A549 treated with RU486 at 1 μM for 4 hours (cell line): Measurements from ENCODE around the gene PASK. TPM values are rescaled to one million over a fixed set of nuclear protein-coding genes. Genes with fewer than 3 reads are reported as not detected.

ENCODE experiments used
- total RNA-seq: library from RNA; stranded (reverse); fragments of 200-300 nt; extraction: Qiagen RNA extraction; gene quantifications from 5 replicates; pipeline ENCODE4 v1.2.3, GENCODE V29; 2022; ENCODE audit warnings: low read depth

Gene PASK
- 6.3 to 8.6 TPM (median 6.9 TPM) in 5 replicates for total RNA-seq

DNA sequence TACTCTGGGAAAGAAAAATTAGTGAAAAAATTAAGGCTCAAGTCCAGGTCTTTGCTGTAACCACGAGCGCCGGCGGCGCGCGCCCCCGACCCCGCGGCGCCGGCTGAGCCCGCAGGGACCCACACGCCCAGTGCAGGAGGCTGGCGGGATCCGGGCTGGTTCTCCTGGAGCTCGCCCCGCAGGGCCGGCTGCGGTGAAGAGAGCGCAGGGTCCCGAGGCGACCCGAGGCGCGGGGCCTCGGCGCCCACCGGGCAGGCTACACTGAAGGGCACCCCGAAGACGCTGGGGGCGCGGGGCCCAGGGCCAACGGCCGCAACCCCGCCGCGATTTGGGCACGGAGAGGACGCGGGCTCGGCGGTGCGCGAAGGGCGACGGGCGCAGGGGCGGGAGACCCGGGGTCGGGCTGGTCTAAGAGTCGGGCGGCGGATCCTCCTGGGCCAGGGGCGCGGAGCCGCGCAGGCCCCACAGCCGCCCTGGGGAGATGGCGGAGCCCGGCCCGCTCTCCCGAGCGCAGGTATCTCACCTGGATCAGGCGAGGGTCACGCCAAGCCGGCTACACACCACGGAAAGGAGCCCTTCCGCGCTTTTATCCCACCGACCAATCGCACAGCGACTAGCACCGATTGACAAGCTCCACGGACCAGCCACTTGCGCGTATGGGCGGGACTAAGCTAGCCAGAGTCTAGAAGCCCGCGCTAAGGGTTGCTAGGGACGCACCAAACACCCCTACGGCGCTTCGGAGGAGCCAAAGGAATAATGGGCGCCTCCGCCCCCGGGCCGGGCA, at the start of gene PASK:
PASK (minus strand) TSS at position 582 of the 784 bp plus-strand sequence. CDS start 6,440 bp downstream, outside the sequence.

DNA sequence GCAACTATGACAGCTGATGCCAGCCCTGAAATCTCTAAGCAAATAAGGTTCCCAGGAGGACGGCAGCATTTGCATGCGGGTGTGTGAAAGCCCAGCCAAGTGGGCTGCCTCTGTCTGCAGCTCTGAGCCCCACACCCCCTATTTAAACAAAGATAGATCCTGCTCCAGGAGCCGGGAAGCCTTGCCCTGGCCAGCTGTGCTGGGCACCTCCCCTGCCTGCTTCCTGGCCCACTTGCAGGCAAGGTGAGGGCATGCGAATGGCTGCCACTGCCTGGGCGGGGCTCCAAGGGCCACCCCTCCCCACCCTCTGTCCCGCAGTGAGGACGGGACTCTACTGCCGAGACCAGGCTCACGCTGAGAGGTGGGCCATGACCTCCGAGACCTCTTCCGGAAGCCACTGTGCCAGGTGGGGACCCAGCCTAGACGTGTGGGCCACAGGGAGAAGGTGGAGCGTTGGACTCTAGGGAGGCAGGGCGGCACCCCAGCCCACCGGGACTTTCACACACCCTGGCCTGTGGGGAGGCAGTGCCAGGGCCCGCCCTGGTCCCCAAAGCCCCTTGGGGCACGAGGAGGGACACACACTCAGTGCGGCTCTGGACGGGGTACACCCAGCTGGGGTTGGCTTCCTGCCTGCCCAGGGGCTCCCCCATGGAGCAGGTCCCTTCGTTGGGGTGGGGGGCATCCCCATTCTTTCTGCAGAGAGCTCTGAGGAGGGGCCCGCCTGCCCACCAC, 39.3 kb upstream of the PASK start, which contains the start of gene ANO7:
ANO7 (plus strand) TSS at position 317 of the 732 bp plus-strand sequence. CDS start 1,387 bp downstream, outside the sequence.

DNA sequence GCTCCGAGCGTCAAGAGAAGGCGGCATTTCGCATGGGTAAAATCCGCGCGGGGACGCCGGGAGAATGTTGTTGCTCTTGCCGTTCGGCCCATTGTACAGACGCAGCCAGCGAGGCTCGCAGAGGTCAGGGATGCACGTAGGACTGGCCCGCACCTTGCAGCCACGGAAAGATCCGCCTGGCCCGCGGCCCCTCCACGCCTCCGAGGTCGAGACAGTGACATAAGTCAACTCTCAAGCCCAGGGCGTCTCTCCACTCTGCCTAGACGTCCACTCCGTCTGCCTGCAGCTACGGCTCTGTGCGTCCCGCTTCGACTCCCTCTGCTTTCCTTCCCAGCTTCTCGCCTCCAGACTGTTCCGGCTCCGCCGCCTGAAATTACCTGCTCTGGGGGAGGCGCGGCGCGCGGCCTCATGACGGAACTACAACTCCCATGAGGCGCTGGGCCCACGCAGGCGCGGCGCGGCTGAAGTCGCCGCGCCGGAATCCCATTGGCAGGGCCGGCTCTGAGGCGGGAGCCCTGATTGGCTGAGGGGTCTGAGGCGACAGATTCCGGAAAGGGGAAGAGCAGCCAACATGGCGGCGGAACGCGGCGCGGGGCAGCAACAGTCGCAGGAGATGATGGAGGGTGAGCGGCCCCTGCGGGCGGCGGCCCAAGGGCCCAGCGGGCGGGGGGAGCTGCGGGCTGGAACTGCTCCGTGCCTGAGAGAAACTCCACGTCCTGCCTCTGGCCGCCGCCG, 820 bp upstream of the PASK start, which contains the start of gene PPP1R7:
PPP1R7 (plus strand) TSS at position 543 of the 735 bp plus-strand sequence; CDS start at position 572, 29 bp downstream.

DNA sequence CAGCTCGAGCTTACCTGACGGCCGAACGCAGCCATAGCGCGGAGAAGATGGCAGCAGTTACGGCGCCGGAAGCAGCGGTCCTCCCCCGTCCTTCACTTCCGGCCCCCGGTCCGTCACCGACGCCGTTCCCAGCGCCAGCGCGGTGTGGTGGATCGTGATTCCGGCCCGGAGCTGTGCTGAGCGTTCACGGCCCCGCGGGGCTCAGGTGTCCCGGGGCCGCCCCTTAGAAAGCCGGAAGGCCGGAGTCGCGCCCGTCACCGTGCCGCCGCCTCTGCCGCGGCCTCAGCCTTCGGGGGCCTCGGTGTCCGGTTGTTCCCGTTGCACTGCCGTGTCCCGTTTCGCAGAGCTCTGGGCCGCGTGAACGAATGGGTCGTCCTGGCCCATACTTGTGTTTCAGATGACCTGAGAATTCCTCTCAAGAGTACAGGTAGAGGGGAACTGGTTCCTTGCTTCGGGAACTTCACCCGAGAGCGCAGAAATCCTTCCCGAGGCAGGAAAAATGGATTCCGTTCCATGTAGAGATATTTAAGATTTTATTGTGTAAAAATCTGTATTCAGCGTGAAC, 47.0 kb downstream of the PASK start, which contains the start of gene MTERF4:
MTERF4 (minus strand) TSS at position 49 of the 565 bp plus-strand sequence; CDS start at position 35, 14 bp downstream.

Other genes with a start within 250 kb of the PASK start
- not detected in 5 replicates for gene CROCC2, start 243.1 kb downstream of the PASK start, total RNA-seq
- 0.30 to 1.1 TPM (median 0.53 TPM) in 5 replicates for gene SNED1, start 150.9 kb downstream of the PASK start, total RNA-seq
- gene MTERF4, start 47.2 kb downstream of the PASK start, total RNA-seq = 22.5 to 24.5 TPM (median 23.1 TPM) in 5 replicates
- gene PPP1R7, start 995 bp upstream of the PASK start, total RNA-seq = 54.1 to 72.3 TPM (median 66.4 TPM) in 5 replicates
- 1.7 to 2.7 TPM (median 1.9 TPM) in 5 replicates for gene ANO7, start 39.2 kb upstream of the PASK start, total RNA-seq
- 235 to 312 TPM (median 262 TPM) in 5 replicates for gene HDLBP, start 166.2 kb upstream of the PASK start, total RNA-seq
- 209 to 287 TPM (median 266 TPM) in 5 replicates for gene SEPTIN2, start 166.5 kb upstream of the PASK start, total RNA-seq
- gene FARP2, start 206.8 kb upstream of the PASK start, total RNA-seq = 19.5 to 30.8 TPM (median 27.5 TPM) in 5 replicates